GM12878 (cell line): ENCODE results near the gene ANLN. TPM values are rescaled to one million over a fixed set of nuclear protein-coding genes. Genes with fewer than 3 reads are reported as not detected.

Experiments used
- ATAC-seq: fragments of 200-7000 bp; cut with Tn5 transposase; 3 replicates; pipeline ENCODE4 v1.9.1; 2020; ENCODE audit warnings: mild to moderate bottlenecking, moderate library complexity
- BruUV-seq: library from RNA; stranded (reverse); fragments of 400-500 nt; replicated peaks from 2 replicates; lab custom pipeline; 2021; lab: Mats Ljungman, UMichigan
- CTCF ChIA-PET: fragments of 300-600 bp; sonication (Branson Sonifier 250); formaldehyde crosslinking; extraction: SDS; loops from one replicate; lab custom pipeline; 2021; ENCODE audit warnings: inconsistent platforms; lab: Yijun Ruan, JAX
- POLR2A ChIA-PET: fragments of 350-600 bp; formaldehyde crosslinking; extraction: SDS; loops from one replicate; lab custom pipeline; 2021; ENCODE audit warnings: inconsistent platforms; lab: Charles Lee
- RAD21 ChIA-PET: fragments of 300-600 bp; sonication (Branson Sonifier 250); formaldehyde crosslinking; loops from one replicate; lab custom pipeline; 2023; ENCODE audit warnings: antibody characterized with exemption; ENCODE audit not compliant: unreplicated experiment; lab: Charles Lee
- SMC1A ChIA-PET: fragments of 300-600 bp; sonication (Branson Sonifier 250); formaldehyde crosslinking; loops from one replicate; lab custom pipeline; 2023; ENCODE audit not compliant: unreplicated experiment, uncharacterized antibody; lab: Charles Lee
- DNase-seq: peaks from one replicate; pipeline ENCODE4 v3.0.0-alpha.2; 2011; ENCODE audit warnings: low read depth, low spot score
- FAIRE-seq: peaks from 3 replicates; lab custom pipeline; 2011; peaks lifted over from hg19 to GRCh38; lab: Jason Lieb, UNC
- H2AFZ ChIP-seq: 2 replicates; pipeline ENCODE4 v1.6.0; 2011; ENCODE audit warnings: low read depth, low read length, control low read depth; ENCODE audit not compliant: control insufficient read depth
- H3K27ac ChIP-seq: 2 replicates; pipeline ENCODE4 v1.5.1; 2011; ENCODE audit warnings: control low read depth; ENCODE audit not compliant: control insufficient read depth, insufficient read depth
- H3K27me3 ChIP-seq, 2 experiments: replicated peaks in 1 of 2; 2 replicates each; pipeline versions ENCODE4 v1.6.0 to v1.6.1; 2011; ENCODE audit warnings: low read length in 1 of 2; ENCODE audit not compliant: control insufficient read depth in 2 of 2, insufficient read depth in 2 of 2
- H3K36me3 ChIP-seq, 2 experiments: 2 replicates each; pipeline ENCODE4 v1.5.1; 2011; ENCODE audit warnings: low read length in 1 of 2; ENCODE audit not compliant: control insufficient read depth in 2 of 2, insufficient read depth in 2 of 2
- H3K4me1 ChIP-seq: 2 replicates; pipeline ENCODE4 v1.6.1; 2011; ENCODE audit warnings: mild to moderate bottlenecking, low read length, moderate library complexity, mixed read lengths; ENCODE audit not compliant: control insufficient read depth, insufficient read depth
- H3K4me2 ChIP-seq: 2 replicates; pipeline ENCODE4 v1.6.0; 2011; ENCODE audit warnings: control low read depth; ENCODE audit not compliant: control insufficient read depth, insufficient read depth
- H3K4me3 ChIP-seq: fragments of 200-600 bp; sonication (generic); 2 replicates; pipeline ENCODE4 v1.5.1; 2016
- H3K79me2 ChIP-seq: 2 replicates; pipeline ENCODE4 v1.6.0; 2011; ENCODE audit warnings: low read length; ENCODE audit not compliant: control insufficient read depth, insufficient read depth
- H3K9ac ChIP-seq: 2 replicates; pipeline ENCODE4 v1.8.0; 2011; ENCODE audit warnings: low read length, control low read depth, mixed read lengths; ENCODE audit not compliant: control insufficient read depth, insufficient read depth
- H3K9me3 ChIP-seq: replicated peaks from 3 replicates; pipeline ENCODE4 v1.5.1; 2011; ENCODE audit warnings: mild to moderate bottlenecking, low read length; ENCODE audit not compliant: control insufficient read depth, insufficient read depth
- H4K20me1 ChIP-seq: 2 replicates; pipeline ENCODE4 v1.6.0; 2011; ENCODE audit not compliant: control insufficient read depth, insufficient read depth
- CHD4 ChIP-seq: fragments of 200-600 bp; sonication (generic); IDR thresholded peaks from 2 replicates; pipeline ENCODE4 v1.6.1; 2016; ENCODE audit warnings: mild to moderate bottlenecking
- EGR1 ChIP-seq, 2 experiments: IDR thresholded peaks; 1 replicate in 1 of 2; 2 replicates in 1 of 2; pipeline ENCODE4 v1.6.1; 2011 to 2012; ENCODE audit warnings: low read depth in 2 of 2, low read length in 2 of 2, borderline replicate concordance in 1 of 2, mild to moderate bottlenecking in 1 of 2, moderate library complexity in 1 of 2
- MTA2 ChIP-seq: fragments of 450-650 bp; IDR thresholded peaks from 2 replicates; pipeline ENCODE4 v1.6.1; 2016; ENCODE audit warnings: low read depth, mild to moderate bottlenecking, moderate library complexity
- WGBS: methylation state at CpG from one replicate; pipeline ENCODE4 v1.1.6; 2016; ENCODE audit warnings: low lambda C conversion rate; ENCODE audit not compliant: insufficient replicate concordance, insufficient coverage; ENCODE audit errors: missing lambda C conversion rate; 5-methylcytosine and 5-hydroxymethylcytosine counted together
- in situ Hi-C: fragments of 300-500 bp; cut with MboI; formaldehyde crosslinking; loops from 9 replicates; pipeline ENCODE4 v1.14.3; 2018; ENCODE audit warnings: mixed read lengths
- intact Hi-C: fragments of 100-400 bp; cut with micrococcal nuclease; formaldehyde crosslinking; loops from one replicate; pipeline ENCODE4 v1.14.2; 2022; ENCODE audit not compliant: unreplicated experiment
- polyA plus RNA-seq, 11 experiments: library from polyadenylated mRNA; depleted of rRNA in 4 of 11; unstranded in 6 of 11; stranded (reverse) in 5 of 11; fragments of >200 nt; fragmentation: Nextera tagmentation in 4 of 11; fragmentation: Illumina TruSeq in 1 of 11; extraction: Ambion mirVana in 4 of 11; extraction: Trizol in 1 of 11; gene quantifications; 1 replicate in 1 of 11; 2 replicates in 10 of 11; pipeline versions ENCODE4 v1.2.1 to v1.2.3, GENCODE V29; 2011 to 2016; ENCODE audit warnings: inconsistent platforms in 2 of 11, missing spikeins in 2 of 11, low read depth in 1 of 11
- total RNA-seq, 4 experiments: library from RNA; depleted of rRNA in 3 of 4; stranded (reverse); fragments of >200 nt in 3 of 4; fragmentation: Illumina TruSeq in 1 of 4; extraction: Trizol in 1 of 4; gene quantifications; 2 replicates each; pipeline versions ENCODE4 v1.2.1 to v1.2.3, GENCODE V29; 2013 to 2021
- TF ChIP-seq, protein P1 (sequence below): fragments of 450-650 bp; IDR thresholded peaks from 2 replicates; pipeline ENCODE4 v1.6.1; 2017; ENCODE audit warnings: low read depth, mild to moderate bottlenecking, moderate library complexity
- TF ChIP-seq, protein P2 (sequence below): IDR thresholded peaks from 2 replicates; pipeline ENCODE4 v1.6.1; 2012; ENCODE audit warnings: low read depth, low read length, improper control_type of control experiment
- TF ChIP-seq, protein P3 (sequence below): IDR thresholded peaks from 2 replicates; pipeline ENCODE4 v1.6.1; 2011; ENCODE audit warnings: low read depth, low read length, improper control_type of control experiment, borderline replicate concordance

Gene ANLN
- total and polyA plus RNA-seq, 10 of the 15 experiments (the other 5 are each of a cell fraction or from before 2014, with no cell fraction given) = 9.5 to 32.1 (median 24.2) TPM

DNA sequence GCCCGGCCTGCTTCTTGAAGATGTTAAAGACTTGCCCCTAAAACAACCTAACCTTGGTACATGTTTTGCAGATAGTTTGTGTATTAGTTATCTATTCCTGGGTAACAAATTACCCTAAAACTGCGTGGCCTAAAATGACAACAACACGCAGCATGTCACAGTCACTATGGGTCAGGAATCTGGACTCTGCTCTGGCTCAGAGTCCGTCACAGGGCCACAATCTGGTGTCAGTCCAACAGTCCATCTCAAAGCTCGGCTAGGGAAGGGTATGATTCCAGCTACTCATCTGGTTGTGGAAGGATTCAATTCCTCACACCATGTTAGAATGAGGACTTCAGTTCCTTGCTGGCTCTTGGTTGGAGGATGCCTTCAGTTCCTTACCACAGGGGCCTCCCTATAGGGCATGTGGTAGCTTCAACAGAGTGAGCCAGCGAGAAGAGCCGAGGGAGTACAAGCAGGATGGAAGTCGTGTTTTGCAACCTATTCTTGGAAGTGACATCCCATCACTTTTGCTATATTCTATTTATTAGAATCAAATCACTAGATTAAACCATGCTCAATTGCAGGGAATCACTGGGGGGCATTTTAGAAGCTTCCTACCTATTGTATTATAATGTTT is 71.3 kb downstream of the ANLN start:
- FAIRE-seq (no peak), DNase-seq (no peak), ATAC-seq (no peak)
- ChIA-PET CTCF (interaction anchor here (0.6 to 2.0 kb wide), 2 partner anchors 10 kb away, joined by 4 to 7 read pairs; no protein-coding TSS in a partner anchor), RAD21 (no interaction called here), POLR2A (no interaction called here), SMC1A (no interaction called here)
- Histone ChIP-seq H3K36me3 (no peaks in the 10 kb centered on the region), H3K27ac (no peak overlapping the region), H4K20me1 (no peaks in the 10 kb centered on the region), H3K4me1 (no peaks in the 10 kb centered on the region), H3K4me2 (no peak overlapping the region), H3K27me3 (no peaks in the 10 kb centered on the region), H3K4me3 (no peak overlapping the region), H2AFZ (no peak overlapping the region), H3K79me2 (no peaks in the 10 kb centered on the region), H3K9ac (no peak overlapping the region), H3K9me3 (no peaks in the 10 kb centered on the region)
- intact Hi-C loops = no loop called here
- WGBS = 45% methylated on average over 8 of the region's 8 CpGs
- in situ Hi-C loops = no loop called here
- BruUV-seq = no TSS peak
- TF ChIP-seq, protein P1, sequence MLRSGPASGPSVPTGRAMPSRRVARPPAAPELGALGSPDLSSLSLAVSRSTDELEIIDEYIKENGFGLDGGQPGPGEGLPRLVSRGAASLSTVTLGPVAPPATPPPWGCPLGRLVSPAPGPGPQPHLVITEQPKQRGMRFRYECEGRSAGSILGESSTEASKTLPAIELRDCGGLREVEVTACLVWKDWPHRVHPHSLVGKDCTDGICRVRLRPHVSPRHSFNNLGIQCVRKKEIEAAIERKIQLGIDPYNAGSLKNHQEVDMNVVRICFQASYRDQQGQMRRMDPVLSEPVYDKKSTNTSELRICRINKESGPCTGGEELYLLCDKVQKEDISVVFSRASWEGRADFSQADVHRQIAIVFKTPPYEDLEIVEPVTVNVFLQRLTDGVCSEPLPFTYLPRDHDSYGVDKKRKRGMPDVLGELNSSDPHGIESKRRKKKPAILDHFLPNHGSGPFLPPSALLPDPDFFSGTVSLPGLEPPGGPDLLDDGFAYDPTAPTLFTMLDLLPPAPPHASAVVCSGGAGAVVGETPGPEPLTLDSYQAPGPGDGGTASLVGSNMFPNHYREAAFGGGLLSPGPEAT = no peak
- TF ChIP-seq, protein P2, sequence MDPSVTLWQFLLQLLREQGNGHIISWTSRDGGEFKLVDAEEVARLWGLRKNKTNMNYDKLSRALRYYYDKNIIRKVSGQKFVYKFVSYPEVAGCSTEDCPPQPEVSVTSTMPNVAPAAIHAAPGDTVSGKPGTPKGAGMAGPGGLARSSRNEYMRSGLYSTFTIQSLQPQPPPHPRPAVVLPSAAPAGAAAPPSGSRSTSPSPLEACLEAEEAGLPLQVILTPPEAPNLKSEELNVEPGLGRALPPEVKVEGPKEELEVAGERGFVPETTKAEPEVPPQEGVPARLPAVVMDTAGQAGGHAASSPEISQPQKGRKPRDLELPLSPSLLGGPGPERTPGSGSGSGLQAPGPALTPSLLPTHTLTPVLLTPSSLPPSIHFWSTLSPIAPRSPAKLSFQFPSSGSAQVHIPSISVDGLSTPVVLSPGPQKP = no peak
- TF ChIP-seq, protein P3, sequence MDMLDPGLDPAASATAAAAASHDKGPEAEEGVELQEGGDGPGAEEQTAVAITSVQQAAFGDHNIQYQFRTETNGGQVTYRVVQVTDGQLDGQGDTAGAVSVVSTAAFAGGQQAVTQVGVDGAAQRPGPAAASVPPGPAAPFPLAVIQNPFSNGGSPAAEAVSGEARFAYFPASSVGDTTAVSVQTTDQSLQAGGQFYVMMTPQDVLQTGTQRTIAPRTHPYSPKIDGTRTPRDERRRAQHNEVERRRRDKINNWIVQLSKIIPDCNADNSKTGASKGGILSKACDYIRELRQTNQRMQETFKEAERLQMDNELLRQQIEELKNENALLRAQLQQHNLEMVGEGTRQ = no peak
- TF ChIP-seq MTA2 (no peak), CHD4 (no peak), EGR1 (IDR thresholded peaks at IDR 0.05; ENCODE audit: borderline replicate concordance in 1 of 2, low read depth in 2 of 2, low read length in 2 of 2) (no peak)
